ENCODE measurements around the gene NKD2.

DNA sequence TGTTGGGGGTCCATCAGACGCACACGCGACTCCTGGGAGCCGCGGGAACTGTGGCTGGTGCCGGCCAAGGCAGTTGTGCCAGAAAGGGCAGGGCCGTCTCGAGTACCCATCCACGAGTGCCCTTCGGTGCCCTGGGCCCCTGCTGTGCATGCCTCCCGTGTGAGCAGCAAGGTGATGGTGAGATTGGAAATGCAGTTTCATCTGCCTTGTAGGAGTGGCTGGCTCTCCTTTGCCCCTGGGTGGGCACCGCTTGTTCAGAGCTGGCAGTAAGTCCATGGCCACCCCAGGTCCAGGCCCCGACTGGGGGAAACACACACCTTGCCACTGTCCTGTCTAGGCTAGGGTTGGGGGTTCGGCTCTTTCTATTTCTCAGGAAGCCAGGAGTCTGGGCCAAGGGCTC, 5.7 kb downstream of the NKD2 start:
- TF ChIP-seq POLR2A (conservative IDR thresholded peaks at IDR 0.05) (no peak), CBX3 (IDR thresholded peaks at IDR 0.05; ENCODE audit: borderline replicate concordance in 1 of 2, low read length in 2 of 2) (no peak), RFX5 (IDR thresholded peaks at IDR 0.05; ENCODE audit: low read depth, low read length) (no peak), ZFX (CRISPR knock-in tag; IDR thresholded peaks at IDR 0.05) (no peak), GABPB1 (CRISPR knock-in tag; IDR thresholded peaks at IDR 0.05) (no peak)
- TF ChIP-seq, protein P1, sequence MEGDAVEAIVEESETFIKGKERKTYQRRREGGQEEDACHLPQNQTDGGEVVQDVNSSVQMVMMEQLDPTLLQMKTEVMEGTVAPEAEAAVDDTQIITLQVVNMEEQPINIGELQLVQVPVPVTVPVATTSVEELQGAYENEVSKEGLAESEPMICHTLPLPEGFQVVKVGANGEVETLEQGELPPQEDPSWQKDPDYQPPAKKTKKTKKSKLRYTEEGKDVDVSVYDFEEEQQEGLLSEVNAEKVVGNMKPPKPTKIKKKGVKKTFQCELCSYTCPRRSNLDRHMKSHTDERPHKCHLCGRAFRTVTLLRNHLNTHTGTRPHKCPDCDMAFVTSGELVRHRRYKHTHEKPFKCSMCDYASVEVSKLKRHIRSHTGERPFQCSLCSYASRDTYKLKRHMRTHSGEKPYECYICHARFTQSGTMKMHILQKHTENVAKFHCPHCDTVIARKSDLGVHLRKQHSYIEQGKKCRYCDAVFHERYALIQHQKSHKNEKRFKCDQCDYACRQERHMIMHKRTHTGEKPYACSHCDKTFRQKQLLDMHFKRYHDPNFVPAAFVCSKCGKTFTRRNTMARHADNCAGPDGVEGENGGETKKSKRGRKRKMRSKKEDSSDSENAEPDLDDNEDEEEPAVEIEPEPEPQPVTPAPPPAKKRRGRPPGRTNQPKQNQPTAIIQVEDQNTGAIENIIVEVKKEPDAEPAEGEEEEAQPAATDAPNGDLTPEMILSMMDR (IDR thresholded peaks at IDR 0.05 in 2 of 3, conservative IDR thresholded peaks at IDR 0.05 in 1 of 3; ENCODE audit: insufficient read depth in 2 of 3, low read depth in 1 of 3, low read length in 3 of 3) = no peak

Measured in K562 (cell line).